ENCODE results near the gene CCL22.
"Not testable (repeated sequence)": the region's sequence is repeated elsewhere in the genome, so short reads cannot be mapped to it uniquely, and the experiment has no call there.

The CCL22 gene, protein sequence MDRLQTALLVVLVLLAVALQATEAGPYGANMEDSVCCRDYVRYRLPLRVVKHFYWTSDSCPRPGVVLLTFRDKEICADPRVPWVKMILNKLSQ

DNA sequence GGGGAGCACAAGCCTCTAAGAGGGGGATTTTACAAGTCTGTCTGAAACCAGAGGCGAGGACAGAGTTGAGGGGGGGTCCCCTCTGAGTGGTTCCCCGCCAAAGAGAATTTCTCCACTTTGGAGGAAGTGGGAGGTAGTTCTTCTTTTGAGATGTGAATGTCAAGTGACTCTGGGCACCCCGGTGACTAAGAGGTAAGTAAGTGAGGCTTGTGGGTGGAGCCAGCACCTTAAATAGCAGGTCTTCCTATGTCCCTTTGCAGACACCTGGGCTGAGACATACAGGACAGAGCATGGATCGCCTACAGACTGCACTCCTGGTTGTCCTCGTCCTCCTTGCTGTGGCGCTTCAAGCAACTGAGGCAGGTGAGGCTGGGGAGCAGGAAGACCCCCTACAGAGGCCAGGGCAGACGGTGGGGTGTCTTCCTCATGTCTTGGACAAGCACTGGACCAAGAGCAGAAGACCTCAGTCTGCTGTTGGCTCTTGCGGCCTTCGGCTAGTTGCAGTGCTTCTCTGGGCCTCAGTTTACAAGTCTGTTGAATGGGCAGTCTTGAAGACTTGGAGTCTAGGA is at the start of gene CCL22:
Gene CCL22 (plus strand): TSS at position 257 of the 569 bp plus-strand sequence. CDS start 34 bp downstream, at position 291.
- DNase-seq (ENCODE audit: low spot score): no peak

- no peak for DNase-seq (ENCODE audit: low spot score)
These were observed 47.8 kb upstream of the CCL22 start for GRCh38 chr16:57310801-57311200.

GRCh38 chr16:57313509-57313908 is 45.1 kb upstream of the CCL22 start:
- DNase-seq (ENCODE audit: low spot score): no peak

DNA sequence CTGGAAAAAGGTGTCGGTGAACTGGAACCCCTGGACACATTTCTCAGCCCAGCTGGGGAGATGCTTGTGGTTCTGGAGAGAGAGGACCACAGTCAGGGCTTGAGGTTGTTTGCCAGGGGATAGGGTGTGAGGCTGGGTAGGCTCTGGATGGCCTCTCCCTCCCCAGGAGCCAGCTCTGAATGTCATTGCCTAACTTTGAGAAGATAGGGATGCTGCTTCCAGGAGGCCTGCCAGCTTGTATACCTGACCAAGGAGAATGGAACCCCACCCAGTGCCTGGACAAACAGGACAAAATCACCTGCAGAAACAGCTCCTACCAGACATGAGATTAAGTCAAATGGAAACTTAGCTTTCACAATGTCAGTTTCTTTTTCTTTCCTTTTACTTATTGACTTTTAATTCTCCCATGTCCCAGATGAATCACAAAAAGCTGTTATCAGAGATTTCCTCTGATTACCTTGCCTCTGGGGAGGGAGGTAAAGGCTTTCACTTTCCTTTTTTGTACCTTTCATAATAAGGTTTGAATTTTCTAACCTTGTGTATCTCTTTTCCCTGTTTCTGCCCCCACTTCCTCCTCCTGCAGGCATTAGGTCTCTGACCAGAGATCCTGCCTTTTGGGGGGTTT is 44.3 kb upstream of the CCL22 start:
- DNase-seq (ENCODE audit: low spot score): no peak

- no peak for DNase-seq (ENCODE audit: low spot score)
These were observed 43.2 kb upstream of the CCL22 start for GRCh38 chr16:57315416-57315815.

DNA sequence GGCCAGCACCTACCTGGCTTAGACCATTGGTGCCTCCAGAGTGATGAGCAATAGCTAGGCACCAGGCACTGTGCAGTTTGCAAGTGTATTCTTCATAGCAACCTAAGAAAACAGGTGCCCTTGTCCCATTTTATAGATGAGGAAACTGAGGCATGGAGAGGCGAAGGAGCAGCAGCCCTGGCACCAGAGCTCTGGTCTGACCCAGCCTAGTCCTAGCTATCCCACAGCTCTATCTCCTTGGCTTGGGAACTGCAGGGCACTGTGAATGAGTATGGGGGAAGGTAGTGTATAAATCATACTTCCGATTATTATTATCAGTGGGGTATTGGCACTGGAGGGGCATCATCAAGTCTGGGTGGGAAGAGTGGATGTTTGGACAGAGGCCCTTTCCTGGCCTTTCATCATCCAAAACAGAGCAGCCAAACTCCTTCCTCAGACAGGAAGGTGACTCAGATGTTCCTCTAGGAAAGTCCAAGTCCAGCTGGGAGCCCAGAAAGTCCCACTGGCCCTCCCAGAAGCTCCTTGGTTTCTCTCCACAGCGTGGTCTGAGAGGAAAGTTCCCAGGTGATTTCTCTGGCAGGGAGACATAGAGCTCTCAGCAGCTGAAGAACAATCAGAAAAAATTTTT is 42.1 kb upstream of the CCL22 start:
- peak; percentile 85 for DNase-seq (ENCODE audit: low spot score)

DNA sequence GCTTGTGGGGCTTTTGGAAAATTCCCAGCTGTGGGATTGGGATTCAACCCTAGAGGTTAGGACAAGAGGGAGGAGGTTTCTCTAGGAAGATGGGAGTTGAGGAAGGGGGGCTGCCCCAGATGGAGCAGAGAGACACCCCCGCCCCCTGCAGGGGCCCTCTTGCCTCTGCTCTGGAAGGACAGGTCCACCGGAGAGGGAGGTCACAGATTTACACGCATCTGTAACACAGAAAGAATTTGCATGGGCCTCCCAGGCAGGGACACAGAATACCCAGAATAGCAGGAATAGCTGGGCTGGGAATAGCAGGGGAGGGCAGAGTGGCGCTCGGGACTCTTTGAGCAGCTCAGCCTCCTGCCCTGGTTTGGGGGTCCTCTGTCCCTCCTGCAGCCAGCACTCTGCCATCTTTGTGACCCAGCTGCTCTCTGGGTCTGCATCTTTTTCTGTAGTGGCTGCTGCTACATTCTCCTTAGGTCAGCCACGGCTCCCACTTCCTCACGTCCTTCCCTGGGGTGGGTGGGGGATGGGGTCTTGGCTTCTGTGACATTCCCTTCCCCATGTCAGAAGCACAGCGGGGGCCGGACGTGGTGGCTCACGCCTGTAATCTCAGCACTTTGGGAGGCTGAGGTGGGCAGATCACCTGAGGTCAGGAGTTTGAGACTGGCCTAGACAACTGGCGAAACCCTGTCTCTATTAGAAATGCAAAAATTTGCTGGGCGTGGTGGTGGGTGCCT is 40.2 kb upstream of the CCL22 start:
- no peak for DNase-seq (ENCODE audit: low spot score)

- DNase-seq (ENCODE audit: low spot score): no peak
These were observed 38.9 kb upstream of the CCL22 start for GRCh38 chr16:57319646-57320045.

GRCh38 chr16:57324749-57325148 is 33.8 kb upstream of the CCL22 start:
- no peak for DNase-seq (ENCODE audit: low spot score)

GRCh38 chr16:57325458-57325857 is 33.1 kb upstream of the CCL22 start:
- DNase-seq (ENCODE audit: low spot score): no peak

GRCh38 chr16:57329718-57330327 is 28.8 kb upstream of the CCL22 start:
- no peak for DNase-seq (ENCODE audit: low spot score)

GRCh38 chr16:57331355-57331754 is 27.2 kb upstream of the CCL22 start:
- no peak for DNase-seq (ENCODE audit: low spot score)

- DNase-seq (ENCODE audit: low spot score): no peak
These were observed 25.2 kb upstream of the CCL22 start for GRCh38 chr16:57333402-57333801.

DNA sequence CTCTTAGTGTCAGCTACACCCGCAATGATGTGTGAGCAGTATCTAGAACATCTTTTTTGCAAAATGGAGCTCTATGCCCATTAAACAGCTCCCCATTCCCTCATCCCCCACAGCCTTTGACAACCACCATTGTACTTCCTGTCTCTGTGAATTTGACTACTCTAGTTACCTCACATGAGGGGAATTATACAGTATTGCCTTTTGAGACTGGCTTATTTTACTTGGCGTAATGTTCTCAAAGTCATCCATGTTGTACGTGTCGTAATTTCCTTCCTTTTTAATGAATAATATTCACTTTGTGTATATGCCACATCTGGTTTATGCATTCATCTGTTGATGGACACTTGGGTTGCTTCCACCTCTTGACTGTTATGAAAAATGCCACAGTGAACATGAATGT is 23.2 kb upstream of the CCL22 start:
- no peak for DNase-seq (ENCODE audit: low spot score)

DNA sequence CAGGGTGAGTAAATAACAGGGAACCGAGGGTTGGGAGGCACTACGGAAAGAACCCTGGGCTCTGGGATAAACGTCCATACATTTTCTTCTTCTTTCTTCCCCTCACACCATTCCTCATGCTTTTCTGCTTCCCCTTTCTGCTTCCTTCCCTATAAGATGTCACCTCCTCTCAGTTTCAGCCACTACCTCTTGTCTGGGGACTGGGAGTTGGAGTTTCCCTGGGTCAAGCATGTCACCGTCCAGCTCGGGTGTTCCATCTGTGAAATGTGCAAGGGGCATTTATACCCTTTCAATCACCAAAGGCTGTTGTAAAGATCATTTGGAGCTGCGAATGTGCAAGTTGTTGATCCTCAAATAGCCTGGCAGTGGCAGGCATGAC is 17.5 kb upstream of the CCL22 start:
- no peak for DNase-seq (ENCODE audit: low spot score)

GRCh38 chr16:57341441-57342303 is 16.9 kb upstream of the CCL22 start:
- DNase-seq (ENCODE audit: low spot score): peak; percentile 20

GRCh38 chr16:57342606-57343005 is 16.0 kb upstream of the CCL22 start:
- DNase-seq (ENCODE audit: low spot score): not testable (repeated sequence)

DNA sequence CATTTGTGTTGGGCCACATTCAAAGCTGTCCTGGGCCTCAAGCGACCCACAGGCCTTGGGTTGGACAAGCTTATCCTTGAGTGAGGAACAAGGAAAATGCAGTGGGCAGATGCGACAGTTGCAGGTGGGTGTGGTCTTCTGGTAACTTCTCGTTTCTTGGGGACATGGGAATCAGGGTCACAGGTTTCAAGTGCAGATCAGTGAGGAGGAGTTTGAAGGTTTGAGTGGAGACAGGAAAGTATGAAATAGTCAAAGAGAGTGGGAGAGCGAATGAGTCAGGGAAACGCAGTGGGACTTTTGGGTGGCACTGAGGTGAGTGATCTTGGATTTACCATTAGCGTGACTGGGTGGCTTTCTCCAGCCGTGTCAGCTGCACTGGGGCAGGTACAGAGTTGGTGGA is 15.4 kb upstream of the CCL22 start:
- no peak for DNase-seq (ENCODE audit: low spot score)

- not testable (repeated sequence) for DNase-seq (ENCODE audit: low spot score)
These were observed 14.5 kb upstream of the CCL22 start for GRCh38 chr16:57344094-57344493.

DNA sequence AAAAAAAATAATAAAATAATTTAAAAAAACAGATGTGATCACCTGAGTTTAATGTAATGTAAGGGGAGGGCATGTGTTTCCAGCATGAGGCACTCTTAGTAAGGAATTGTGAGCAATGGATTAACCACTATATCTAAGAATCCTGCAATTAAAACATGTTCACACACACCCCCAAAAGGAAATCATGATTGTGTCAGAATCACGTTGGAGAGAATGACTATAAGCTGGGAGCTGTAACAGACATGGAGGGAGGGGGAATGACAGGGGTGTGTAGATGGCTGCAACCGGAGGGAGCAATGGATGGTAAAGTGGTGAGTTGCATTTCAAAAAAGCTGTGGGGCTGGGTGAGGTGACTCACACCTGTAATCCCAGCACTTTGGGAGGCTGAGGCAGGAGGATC is 13.6 kb upstream of the CCL22 start:
- DNase-seq (ENCODE audit: low spot score): no peak

GRCh38 chr16:57345666-57346204 is 12.8 kb upstream of the CCL22 start:
- no peak for DNase-seq (ENCODE audit: low spot score)

All from kidney capillary endothelial cell (primary cell).